Activated CD8-positive, alpha-beta memory T cell treated with anti-CD3 and anti-CD28 coated beads for 36 hours (primary cell): Measurements from ENCODE around the gene CFAP61. TPM values are rescaled to one million over a fixed set of nuclear protein-coding genes. Genes with fewer than 3 reads are reported as not detected.
"Not testable (repeated sequence)": the region's sequence is repeated elsewhere in the genome, so short reads cannot be mapped to it uniquely, and the experiment has no call there.

Experiments
- CTCF ChIA-PET: fragments of 350-600 bp; sonication (Branson Sonifier 250); formaldehyde crosslinking; loops from one replicate; lab custom pipeline; 2021; ENCODE audit warnings: antibody characterized with exemption; lab: Charles Lee
- POLR2A ChIA-PET: fragments of 350-600 bp; sonication (Branson Sonifier 250); formaldehyde crosslinking; loops from one replicate; lab custom pipeline; 2021; ENCODE audit warnings: antibody characterized with exemption; lab: Charles Lee
- total RNA-seq, 2 experiments: library from RNA; stranded (reverse); gene quantifications; one replicate each; pipeline ENCODE4 v1.2.3, GENCODE V29; 2021

Gene CFAP61
- total RNA-seq, 2 experiments from 2014 or later: 0.36 TPM; not detected in 1

- ChIA-PET POLR2A (no interaction called here), CTCF (no interaction called here)
Observed at GRCh38 chr20:20079102-20079784, 26.9 kb downstream of the CFAP61 start.

- POLR2A ChIA-PET: no interaction called here
- CTCF ChIA-PET: interaction anchor here (1.1 kb wide), 1 partner anchor 484 kb away, joined by 3 read pairs; no protein-coding TSS in a partner anchor
Observed at GRCh38 chr20:20083807-20084206, 31.5 kb downstream of the CFAP61 start.

DNA sequence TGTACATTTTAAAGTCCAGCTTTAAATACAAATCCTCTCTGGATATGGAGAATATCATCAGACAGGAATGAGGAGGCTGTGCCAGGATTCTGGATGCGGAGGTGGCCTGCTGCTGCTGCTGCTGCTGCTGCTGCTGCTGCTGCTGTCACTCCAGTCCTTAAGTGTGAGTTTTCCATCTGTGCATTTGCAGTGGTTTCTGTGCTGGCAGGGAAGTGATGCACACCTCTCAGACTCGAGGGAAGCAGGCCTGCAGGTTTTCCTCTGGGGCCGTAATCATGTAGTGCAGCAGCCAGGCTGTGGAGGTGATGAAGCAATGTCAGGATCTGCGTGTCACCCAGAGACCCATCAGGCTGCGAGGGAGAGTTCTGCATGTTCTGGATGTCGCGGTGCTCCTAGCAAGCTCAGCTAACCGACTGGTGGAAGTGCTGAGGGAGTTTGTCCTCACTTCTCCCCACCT is 32.0 kb downstream of the CFAP61 start:
- ChIA-PET CTCF (interaction anchor here (1.1 kb wide), 1 partner anchor 484 kb away, joined by 3 read pairs; no protein-coding TSS in a partner anchor), POLR2A (no interaction called here)

GRCh38 chr20:20085071-20085470 is 32.7 kb downstream of the CFAP61 start:
- ChIA-PET POLR2A (no interaction called here), CTCF (interaction anchor here (0.6 to 1.1 kb wide), 2 partner anchors 261 to 483 kb away, joined by 3 read pairs; no protein-coding TSS in a partner anchor)

GRCh38 chr20:20085812-20086211 is 33.5 kb downstream of the CFAP61 start:
- POLR2A ChIA-PET: no interaction called here
- CTCF ChIA-PET: interaction anchor here (0.7 kb wide), 1 partner anchor 170 kb away, joined by 3 read pairs; no protein-coding TSS in a partner anchor

DNA sequence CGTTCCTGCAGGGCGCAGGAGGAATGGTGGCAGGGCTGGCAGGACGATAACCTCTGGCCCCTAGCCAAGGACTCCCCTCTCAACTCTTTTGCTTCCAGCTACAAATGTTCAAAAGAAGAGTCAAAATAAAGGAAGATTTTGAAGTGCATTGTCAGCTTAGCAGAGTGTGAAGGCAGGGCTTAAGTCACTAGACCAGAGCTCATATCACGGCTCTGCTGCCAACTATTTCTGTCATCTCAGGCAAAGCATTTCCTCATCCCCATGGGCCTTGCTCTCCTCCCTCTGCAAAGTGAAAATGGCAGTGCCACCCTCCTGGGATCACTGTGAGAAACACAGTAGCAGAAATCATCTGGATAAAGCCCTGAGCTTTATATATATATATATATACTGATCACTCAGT is 36.7 kb downstream of the CFAP61 start:
- CTCF ChIA-PET: no interaction called here
- POLR2A ChIA-PET: no interaction called here

DNA sequence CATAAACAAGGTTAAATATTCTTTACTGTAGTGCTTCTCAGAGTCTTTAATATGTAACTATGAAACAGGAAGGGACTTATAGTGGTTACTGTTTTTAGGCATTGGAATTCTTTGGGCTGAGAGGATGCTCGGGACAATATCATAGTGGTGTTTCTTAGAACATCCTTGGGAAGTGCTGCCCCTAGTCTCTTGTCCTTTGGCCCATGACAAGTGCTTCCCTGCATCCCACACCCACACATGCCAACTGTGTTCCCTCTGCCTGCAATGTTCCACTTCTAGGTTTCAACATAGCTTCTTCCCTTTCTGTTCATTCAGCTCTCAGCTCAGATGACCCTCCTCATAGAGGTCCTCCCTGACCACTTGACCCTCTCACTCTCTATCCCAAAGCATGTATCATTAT is 37.6 kb downstream of the CFAP61 start:
- ChIA-PET POLR2A (no interaction called here), CTCF (interaction anchor here (0.7 kb wide), 1 partner anchor 733 kb away, joined by 4 read pairs; no protein-coding TSS in a partner anchor)

DNA sequence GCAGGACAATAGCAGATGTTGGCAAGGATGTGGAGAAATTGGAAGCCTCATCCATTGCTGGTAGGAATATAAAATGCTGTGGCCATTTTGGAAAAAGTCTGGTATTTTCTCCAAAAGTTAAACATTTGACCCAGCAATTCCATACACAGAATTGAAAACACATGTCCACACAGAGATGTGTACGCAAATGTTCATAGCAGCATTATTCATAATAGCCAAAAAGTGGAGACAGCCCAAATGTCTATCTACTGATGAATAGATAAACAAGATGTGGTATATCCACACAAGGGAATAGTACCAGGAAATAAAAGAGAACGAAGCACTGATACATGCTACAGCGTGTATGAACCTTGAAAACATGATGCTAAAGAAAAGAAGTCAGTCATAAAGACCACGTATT is 40.5 kb downstream of the CFAP61 start:
- POLR2A ChIA-PET: no interaction called here

DNA sequence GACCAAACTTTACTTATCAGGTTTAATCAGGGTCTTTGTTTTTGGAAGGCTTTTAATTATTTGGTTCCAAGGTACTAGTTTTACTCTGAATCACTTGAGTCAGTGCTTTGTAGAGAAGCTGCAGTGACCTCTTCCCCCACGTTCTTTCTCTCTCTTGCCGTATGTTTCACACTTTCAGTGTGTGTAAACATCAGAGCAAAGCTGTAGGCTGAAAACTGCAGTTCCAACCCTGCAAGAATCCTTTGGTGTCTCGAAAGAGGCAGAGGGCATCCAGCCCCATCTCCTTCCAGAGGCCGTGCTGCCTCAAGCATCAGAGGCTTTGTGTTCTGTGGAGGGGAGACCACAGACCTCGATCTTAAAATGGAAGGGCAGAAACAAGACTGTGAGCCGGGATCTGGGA is 42.1 kb downstream of the CFAP61 start:
- ChIA-PET POLR2A (no interaction called here), CTCF (no interaction called here)

More for the DNA sequence above, 40.5 kb downstream of the CFAP61 start:
- CTCF ChIA-PET: no interaction called here

DNA sequence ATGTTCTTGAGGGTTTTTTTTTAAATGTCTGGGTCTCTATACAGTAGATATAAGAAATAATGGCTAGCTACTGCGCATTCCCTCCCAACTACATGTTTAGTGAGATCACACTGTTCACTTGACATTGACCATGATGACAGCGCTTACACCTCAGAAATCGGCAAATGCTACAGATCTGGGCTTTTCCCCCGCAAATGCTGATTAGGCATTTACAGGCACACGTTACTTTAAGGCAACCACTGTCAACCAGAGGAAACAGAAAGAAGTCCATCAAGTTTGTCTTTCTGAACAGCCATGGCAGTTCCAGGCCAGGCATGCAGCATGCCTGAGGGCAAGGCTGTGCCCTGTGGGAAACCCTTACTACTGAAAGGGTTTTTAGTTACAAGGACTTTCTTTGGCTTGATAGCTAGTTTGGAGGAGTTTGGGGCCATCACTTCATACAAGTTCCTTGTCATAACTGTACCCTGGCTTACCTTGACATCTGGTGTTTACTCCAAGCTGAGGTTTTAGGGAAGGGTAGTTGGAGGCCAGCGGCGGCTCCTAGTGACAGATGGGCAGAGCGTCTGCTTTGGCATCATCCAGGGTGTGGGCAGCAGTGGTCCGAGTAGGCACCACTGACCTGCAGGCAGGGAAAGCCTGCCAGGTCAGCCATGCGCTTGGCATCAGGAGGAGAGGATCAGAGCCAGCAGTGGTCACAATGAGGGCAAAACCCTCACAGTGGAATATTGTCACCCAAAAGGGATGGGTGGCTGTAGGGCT is 43.0 kb downstream of the CFAP61 start:
- ChIA-PET CTCF (no interaction called here), POLR2A (no interaction called here)

- ChIA-PET CTCF (no interaction called here), POLR2A (no interaction called here)
Observed at GRCh38 chr20:20096421-20096820, 44.1 kb downstream of the CFAP61 start.

DNA sequence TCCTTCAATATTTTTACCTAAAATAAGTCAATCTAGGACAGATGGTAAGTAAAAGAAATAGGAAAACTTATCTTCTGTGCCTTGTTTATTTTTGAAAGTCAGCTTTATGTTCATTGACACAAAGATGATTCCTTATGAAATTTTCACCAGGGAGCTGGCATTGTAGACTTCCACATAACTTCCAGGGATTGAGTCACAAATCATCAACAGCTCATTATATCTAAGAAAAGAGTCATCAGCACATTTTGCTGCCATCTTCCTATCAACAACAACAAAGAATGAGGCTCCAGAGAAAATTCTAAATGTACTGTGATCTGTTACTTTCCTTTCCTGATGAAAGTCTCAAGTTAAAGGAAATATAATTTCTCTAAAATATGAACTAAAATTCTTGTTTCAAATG is 48.5 kb downstream of the CFAP61 start:
- POLR2A ChIA-PET: no interaction called here
- CTCF ChIA-PET: no interaction called here

- ChIA-PET POLR2A (no interaction called here), CTCF (no interaction called here)
Observed at GRCh38 chr20:20102163-20102562, 49.8 kb downstream of the CFAP61 start.

DNA sequence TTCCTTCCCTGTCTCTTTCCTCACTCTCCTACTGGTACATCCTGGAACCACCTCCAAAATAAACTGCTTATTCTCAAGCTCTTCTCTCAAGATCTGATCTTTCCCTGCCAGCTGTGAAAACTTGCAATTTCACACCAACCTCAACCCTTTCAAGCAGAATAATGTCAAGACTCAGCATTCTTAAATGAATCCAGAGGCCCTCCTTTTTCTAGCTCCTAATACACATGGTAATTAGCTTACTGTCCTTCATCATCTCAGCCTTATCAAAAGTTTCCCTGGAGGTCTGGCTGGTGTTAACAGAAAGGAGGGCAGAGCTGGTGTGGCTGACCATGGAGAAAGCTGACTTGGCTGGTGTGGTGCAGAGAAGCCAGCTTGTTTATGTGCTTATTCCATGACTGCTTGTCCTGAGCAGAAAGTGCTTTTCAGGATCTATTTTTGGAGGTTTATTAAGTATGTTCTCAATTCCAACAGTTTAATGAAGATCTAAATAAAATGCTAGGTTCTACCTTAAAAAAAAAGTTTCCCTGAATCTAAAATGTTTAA is 50.5 kb downstream of the CFAP61 start:
- ChIA-PET CTCF (no interaction called here), POLR2A (no interaction called here)

- CTCF ChIA-PET: no interaction called here
Observed at GRCh38 chr20:20103486-20103885, 51.2 kb downstream of the CFAP61 start.

DNA sequence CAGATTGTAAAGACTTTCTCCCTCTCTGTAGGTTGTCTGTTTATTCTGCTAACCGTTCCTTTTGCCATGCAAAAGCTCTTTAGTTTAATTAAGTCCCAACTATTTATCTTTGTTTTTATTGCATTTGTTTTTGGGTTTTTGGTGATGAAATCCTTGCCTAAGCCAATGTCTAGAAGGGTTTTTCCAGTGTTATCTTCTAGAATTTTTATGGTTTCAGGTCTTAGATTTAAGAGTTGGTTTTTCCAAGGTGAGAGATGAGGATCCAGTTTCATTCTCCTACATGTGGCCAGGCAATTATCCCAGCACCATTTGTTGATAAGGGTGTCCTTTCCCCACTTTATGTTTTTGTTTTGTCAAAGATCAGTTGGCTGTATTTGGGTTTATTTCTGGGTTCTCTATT is 70.9 kb downstream of the CFAP61 start:
- CTCF ChIA-PET, POLR2A ChIA-PET: not testable (repeated sequence)

More at GRCh38 chr20:20103486-20103885, 51.2 kb downstream of the CFAP61 start:
- POLR2A ChIA-PET: no interaction called here

- ChIA-PET CTCF (no interaction called here), POLR2A (no interaction called here)
Observed at GRCh38 chr20:20130399-20130798, 78.1 kb downstream of the CFAP61 start.

GRCh38 chr20:20134941-20135575 is 82.7 kb downstream of the CFAP61 start:
- ChIA-PET CTCF (no interaction called here), POLR2A (no interaction called here)

DNA sequence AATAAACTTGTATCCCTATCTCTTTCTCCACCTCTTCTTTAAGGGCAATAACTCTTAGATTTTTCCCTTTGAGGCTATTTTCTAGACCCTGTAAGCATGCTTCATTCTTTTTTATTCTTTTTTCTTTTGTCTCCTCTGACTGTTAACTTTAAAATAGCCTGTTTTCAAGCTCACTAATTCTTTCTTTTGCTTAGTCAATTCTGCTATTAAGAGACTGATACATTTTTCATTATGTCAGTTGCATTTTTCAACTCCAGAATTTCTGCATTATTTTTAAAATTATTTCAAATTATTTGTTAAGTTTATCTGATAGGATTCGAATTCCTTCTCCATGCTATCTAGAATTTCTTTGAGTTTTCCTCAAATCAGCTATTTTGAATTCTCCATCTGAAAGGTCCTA is 84.0 kb downstream of the CFAP61 start:
- POLR2A ChIA-PET: no interaction called here

DNA sequence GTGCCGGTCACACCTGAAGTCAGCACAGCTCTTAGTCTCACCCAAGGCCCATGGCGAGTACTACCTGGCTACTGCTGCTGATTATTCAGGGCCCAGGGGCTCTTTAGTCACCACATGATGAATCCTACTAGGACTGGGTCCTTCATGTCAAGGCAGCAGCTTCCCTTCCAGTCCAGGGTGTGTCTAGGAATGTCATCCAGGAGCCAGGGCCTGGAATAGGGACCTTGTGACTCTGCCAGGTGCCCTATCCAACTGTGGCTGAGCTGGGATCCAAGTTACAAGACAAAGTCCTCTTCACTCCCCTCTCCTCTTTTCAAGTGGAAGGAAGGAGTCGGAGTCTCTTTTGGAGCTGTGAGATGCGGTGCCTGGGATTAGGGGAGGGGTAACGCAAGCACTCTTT is 85.5 kb downstream of the CFAP61 start:
- ChIA-PET CTCF (no interaction called here), POLR2A (no interaction called here)

More for the DNA sequence above, 84.0 kb downstream of the CFAP61 start:
- CTCF ChIA-PET: no interaction called here
